Esophagus squamous epithelium (tissue), 5 donors: ENCODE results near the gene TGIF2. TPM values are rescaled to one million over a fixed set of nuclear protein-coding genes. Genes with fewer than 3 reads are reported as not detected.

Experiments
- DNase-seq: peaks from one replicate; lab custom pipeline; 2025; lab: John Stamatoyannopoulos, UW
- H3K27ac ChIP-seq, 4 donors: fragments of 200-600 bp; sonication (generic); one replicate each; pipeline ENCODE4 v1.5.1; 2016 to 2019; ENCODE audit warnings: mild to moderate bottlenecking in 1 of 4
- H3K27me3 ChIP-seq, 4 donors: fragments of 200-600 bp; sonication (generic); 1 replicate in 3 of 4; 2 replicates in 1 of 4; pipeline versions ENCODE4 v1.5.1 to v1.6.0; 2017 to 2021; ENCODE audit warnings: antibody characterized with exemption in 1 of 4
- H3K36me3 ChIP-seq, 3 donors: fragments of 200-600 bp; sonication (generic); one replicate each; pipeline ENCODE4 v1.5.1; 2016 to 2019
- H3K4me1 ChIP-seq, 3 donors: fragments of 200-600 bp; sonication (generic); one replicate each; pipeline ENCODE4 v1.5.1; 2017 to 2019
- H3K4me3 ChIP-seq, 4 donors: fragments of 200-600 bp; sonication (generic); 1 replicate in 3 of 4; 2 replicates in 1 of 4; pipeline ENCODE4 v1.5.1; 2016 to 2019; ENCODE audit warnings: mild to moderate bottlenecking in 2 of 4, moderate library complexity in 1 of 4
- H3K9me3 ChIP-seq, 3 donors: fragments of 200-600 bp; sonication (generic); one replicate each; pipeline ENCODE4 v1.5.1; 2016 to 2019
- POLR2A ChIP-seq, 4 donors: fragments of 450-650 bp; IDR thresholded peaks; one replicate each; pipeline ENCODE4 v1.6.1; 2017; ENCODE audit warnings: antibody characterized with exemption in 4 of 4, mild to moderate bottlenecking in 4 of 4, moderate library complexity in 3 of 4
- WGBS, 2 donors: methylation state at CpG; one replicate each; pipeline ENCODE4 v1.1.5; 2018; 5-methylcytosine and 5-hydroxymethylcytosine counted together
- intact Hi-C: fragments of 100-400 bp; cut with DNase I; formaldehyde crosslinking; loops from one replicate; pipeline ENCODE4 v1.15.0; 2022
- total RNA-seq, 4 donors: library from RNA; depleted of rRNA; stranded (reverse); fragments of >200 nt; gene quantifications; one replicate each; pipeline ENCODE4 v1.1.0, GENCODE V29; 2016
- TF ChIP-seq, protein P1 (sequence below), 6 experiments: fragments of 450-650 bp in 4 of 6; fragments of 200-600 bp in 2 of 6; sonication (generic) in 2 of 6; IDR thresholded peaks; one replicate each; pipeline ENCODE4 v1.5.1; 2016 to 2019; ENCODE audit warnings: antibody characterized with exemption in 6 of 6, mild to moderate bottlenecking in 4 of 6, moderate library complexity in 4 of 6
- donor health status: DM: yes; HTN: yes; CAD: no.

The TGIF2 gene
- total RNA-seq, 4 donors from 2014 or later, result 3.4 to 10.9 (median 7.1) TPM

DNA sequence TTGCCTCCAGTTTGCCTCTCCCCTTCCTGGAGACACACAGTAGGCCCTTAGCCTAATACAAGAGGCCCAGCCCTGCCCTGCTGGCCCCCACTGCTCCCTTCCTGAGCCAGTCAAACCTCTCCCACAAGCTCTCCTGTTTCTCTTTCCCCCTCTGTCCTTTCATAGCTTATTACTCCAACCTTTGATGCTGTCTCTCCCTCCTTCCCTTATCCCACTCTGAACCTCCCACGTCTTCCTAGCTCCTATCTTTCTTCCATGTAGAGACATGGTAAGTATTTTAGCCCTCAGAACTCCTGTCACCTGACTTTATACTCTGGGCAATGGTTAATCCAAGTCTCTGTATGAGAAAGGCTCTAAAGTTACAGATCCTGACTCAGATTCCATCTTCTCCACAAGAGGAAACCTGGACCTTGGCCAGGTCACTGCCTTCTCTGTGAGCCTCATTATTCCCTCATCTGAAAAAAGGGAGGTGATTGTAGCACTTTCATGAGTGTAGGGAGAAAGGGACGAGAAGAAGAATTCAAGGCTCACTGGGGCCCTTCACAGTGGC lies 6.7 kb downstream of the TGIF2 start:
- no peaks in the 10 kb centered on the region for H3K9me3 ChIP-seq
- no peak for TF ChIP-seq POLR2A (IDR thresholded peaks at IDR 0.05)
- TF ChIP-seq, protein P1, sequence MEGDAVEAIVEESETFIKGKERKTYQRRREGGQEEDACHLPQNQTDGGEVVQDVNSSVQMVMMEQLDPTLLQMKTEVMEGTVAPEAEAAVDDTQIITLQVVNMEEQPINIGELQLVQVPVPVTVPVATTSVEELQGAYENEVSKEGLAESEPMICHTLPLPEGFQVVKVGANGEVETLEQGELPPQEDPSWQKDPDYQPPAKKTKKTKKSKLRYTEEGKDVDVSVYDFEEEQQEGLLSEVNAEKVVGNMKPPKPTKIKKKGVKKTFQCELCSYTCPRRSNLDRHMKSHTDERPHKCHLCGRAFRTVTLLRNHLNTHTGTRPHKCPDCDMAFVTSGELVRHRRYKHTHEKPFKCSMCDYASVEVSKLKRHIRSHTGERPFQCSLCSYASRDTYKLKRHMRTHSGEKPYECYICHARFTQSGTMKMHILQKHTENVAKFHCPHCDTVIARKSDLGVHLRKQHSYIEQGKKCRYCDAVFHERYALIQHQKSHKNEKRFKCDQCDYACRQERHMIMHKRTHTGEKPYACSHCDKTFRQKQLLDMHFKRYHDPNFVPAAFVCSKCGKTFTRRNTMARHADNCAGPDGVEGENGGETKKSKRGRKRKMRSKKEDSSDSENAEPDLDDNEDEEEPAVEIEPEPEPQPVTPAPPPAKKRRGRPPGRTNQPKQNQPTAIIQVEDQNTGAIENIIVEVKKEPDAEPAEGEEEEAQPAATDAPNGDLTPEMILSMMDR (IDR thresholded peaks at IDR 0.05), result no peak
- DNase-seq, result no peak
- peaks cover 0 to 53% (median 0%) of the 10 kb centered on the region in 4 donors for H3K27me3 ChIP-seq
- WGBS, 2 donors, result 77 to 83% methylated on average over 1 to 2 of the region's 2 CpGs
- no peak overlapping the region for H3K4me3 ChIP-seq
- intact Hi-C loops, result no loop called here
- peaks cover 0 to 47% (median 12%) of the 10 kb centered on the region in 3 donors for H3K36me3 ChIP-seq
- H3K27ac ChIP-seq, result no peak overlapping the region
- H3K4me1 ChIP-seq, result peaks cover 0 to 36% (median 15%) of the 10 kb centered on the region in 3 donors

DNA sequence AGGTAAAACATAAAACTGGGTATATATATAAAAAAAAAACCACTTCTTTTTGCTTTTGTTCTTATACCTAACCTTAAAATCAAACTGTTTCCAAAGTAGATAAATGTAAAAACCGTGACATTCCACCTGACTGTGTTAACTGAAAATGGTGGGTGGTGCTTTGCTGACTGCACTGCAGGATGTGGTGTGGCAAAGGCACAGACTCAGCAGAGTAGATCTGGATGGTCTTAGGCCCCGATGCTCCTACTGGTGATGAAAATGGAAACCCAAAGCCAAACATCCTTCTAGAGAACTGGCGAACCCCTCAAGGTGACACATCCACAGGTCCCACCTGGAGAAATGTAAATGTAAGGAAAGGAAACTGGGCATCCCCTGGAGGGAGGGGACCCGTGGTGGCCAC lies 8.9 kb downstream of the TGIF2 start:
- H3K27ac ChIP-seq, result no peak overlapping the region
- intact Hi-C loops, result no loop called here
- no peaks in the 10 kb centered on the region for H3K9me3 ChIP-seq
- no peak for DNase-seq
- no peak overlapping the region for H3K4me3 ChIP-seq
- H3K4me1 ChIP-seq, result peaks cover 0 to 41% (median 5%) of the 10 kb centered on the region in 3 donors
- 46 to 80% methylated on average over 1 to 4 of the region's 4 CpGs for WGBS, 2 donors
- H3K27me3 ChIP-seq, result peaks cover 0 to 67% (median 0%) of the 10 kb centered on the region in 4 donors
- TF ChIP-seq, protein P1 (IDR thresholded peaks at IDR 0.05), result no peak
- no peak for TF ChIP-seq POLR2A (IDR thresholded peaks at IDR 0.05)
- peaks cover 0 to 47% (median 12%) of the 10 kb centered on the region in 3 donors for H3K36me3 ChIP-seq

DNA sequence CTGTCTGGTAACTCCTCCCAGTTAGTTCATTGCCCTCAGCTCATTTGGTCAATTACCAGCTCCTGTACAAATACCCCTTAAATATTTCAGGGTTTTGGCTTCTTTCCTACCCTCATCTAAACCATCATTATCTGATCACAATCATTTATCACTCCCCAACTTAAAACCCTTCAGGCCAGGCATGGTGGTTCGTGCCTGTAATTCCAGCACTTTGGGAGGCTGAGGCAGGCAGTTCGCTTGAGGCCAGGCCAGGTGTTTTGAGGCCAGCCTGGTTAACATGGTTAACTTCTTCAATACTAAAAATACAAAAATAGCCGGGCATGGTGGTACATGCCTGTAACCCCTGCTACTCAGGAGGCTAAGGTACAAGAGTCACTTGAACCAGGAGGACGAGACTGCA lies 9.4 kb downstream of the TGIF2 start:
- Histone ChIP-seq H3K36me3 (peaks cover 0 to 47% (median 12%) of the 10 kb centered on the region in 3 donors), H3K4me1 (peaks cover 0 to 41% (median 5%) of the 10 kb centered on the region in 3 donors), H3K27ac (no peak overlapping the region), H3K9me3 (no peaks in the 10 kb centered on the region), H3K4me3 (no peak overlapping the region), H3K27me3 (peaks cover 0 to 72% (median 0%) of the 10 kb centered on the region in 4 donors)
- intact Hi-C loops, result no loop called here
- TF ChIP-seq, protein P1 (IDR thresholded peaks at IDR 0.05), result no peak
- TF ChIP-seq POLR2A (IDR thresholded peaks at IDR 0.05), result no peak
- 51 to 95% methylated on average over 3 to 4 of the region's 4 CpGs for WGBS, 2 donors
- no peak for DNase-seq

DNA sequence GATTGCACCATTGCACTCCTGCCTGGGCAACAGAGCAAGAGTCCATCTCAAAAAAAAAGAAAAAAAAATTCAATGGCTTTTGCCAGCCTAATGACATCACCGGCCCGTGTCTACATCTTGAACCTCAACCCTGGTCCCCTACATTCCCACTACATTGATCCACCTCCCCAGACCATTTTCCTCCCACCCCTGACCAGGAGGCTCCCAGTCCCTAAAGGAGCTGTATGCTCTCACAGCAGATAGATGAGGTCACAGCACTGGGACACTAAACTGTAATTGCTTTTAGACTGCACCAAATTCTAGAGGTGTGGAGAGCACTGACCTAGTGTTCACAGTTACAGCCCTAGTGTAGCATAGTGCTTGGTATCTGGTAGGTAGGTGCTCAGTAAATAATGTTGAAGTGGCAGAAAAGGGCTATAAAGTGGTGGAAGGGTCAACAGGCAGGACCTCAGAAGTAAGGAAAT lies 10.7 kb downstream of the TGIF2 start:
- intact Hi-C loops, result no loop called here

More for the DNA sequence above, 10.7 kb downstream of the TGIF2 start:
- Histone ChIP-seq H3K36me3 (peaks cover 0 to 38% (median 12%) of the 10 kb centered on the region in 3 donors), H3K4me3 (no peak overlapping the region), H3K27me3 (peaks cover 0 to 72% (median 0%) of the 10 kb centered on the region in 4 donors), H3K27ac (no peak overlapping the region), H3K9me3 (no peaks in the 10 kb centered on the region), H3K4me1 (peaks cover 0 to 41% (median 5%) of the 10 kb centered on the region in 3 donors)
- 55 to 57% methylated on average over 2 of the region's 2 CpGs for WGBS, 2 donors
- TF ChIP-seq, protein P1 (IDR thresholded peaks at IDR 0.05), result no peak
- TF ChIP-seq POLR2A (IDR thresholded peaks at IDR 0.05), result no peak
- no peak for DNase-seq
